C4-2B (cell line): ENCODE results near the gene AMIGO2.

Source experiments
- ZFX ChIP-seq: fragments of 450-650 bp; IDR thresholded peaks from 2 replicates; pipeline ENCODE4 v1.6.1; 2017
- TF ChIP-seq, protein P1 (sequence below): fragments of 450-650 bp; conservative IDR thresholded peaks from 2 replicates; pipeline ENCODE4 v1.5.1; 2017; ENCODE audit warnings: mild to moderate bottlenecking

GRCh38 chr12:47048541-47048940 is 31.2 kb downstream of the AMIGO2 start:
- TF ChIP-seq, protein P1, sequence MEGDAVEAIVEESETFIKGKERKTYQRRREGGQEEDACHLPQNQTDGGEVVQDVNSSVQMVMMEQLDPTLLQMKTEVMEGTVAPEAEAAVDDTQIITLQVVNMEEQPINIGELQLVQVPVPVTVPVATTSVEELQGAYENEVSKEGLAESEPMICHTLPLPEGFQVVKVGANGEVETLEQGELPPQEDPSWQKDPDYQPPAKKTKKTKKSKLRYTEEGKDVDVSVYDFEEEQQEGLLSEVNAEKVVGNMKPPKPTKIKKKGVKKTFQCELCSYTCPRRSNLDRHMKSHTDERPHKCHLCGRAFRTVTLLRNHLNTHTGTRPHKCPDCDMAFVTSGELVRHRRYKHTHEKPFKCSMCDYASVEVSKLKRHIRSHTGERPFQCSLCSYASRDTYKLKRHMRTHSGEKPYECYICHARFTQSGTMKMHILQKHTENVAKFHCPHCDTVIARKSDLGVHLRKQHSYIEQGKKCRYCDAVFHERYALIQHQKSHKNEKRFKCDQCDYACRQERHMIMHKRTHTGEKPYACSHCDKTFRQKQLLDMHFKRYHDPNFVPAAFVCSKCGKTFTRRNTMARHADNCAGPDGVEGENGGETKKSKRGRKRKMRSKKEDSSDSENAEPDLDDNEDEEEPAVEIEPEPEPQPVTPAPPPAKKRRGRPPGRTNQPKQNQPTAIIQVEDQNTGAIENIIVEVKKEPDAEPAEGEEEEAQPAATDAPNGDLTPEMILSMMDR: no peak
- no peak for TF ChIP-seq ZFX
